ENCODE measurements around the gene ZNF273. TPM values are rescaled to one million over a fixed set of nuclear protein-coding genes. Genes with fewer than 3 reads are reported as not detected.

The ZNF273 gene
- total and polyA plus RNA-seq, 10 of the 15 experiments (the other 5 are each of a cell fraction or from before 2014, with no cell fraction given): 4.8 to 12.3 (median 7.8) TPM

GRCh38 chr7:64876792-64877713 lies 26.0 kb upstream of the ZNF273 start:
- Histone ChIP-seq H3K4me1 (ENCODE audit: control insufficient read depth, insufficient read depth, low read length) (no peaks in the 10 kb centered on the region), H3K9ac (ENCODE audit: control insufficient read depth, insufficient read depth, low read length) (no peak overlapping the region), H3K4me3 (no peak overlapping the region), H3K27ac (ENCODE audit: control insufficient read depth, insufficient read depth) (no peak overlapping the region), H3K27me3 (replicated peaks in 1 of 2; ENCODE audit: control insufficient read depth in 2 of 2, insufficient read depth in 2 of 2, low read length in 1 of 2) (no peaks in the 10 kb centered on the region), H3K36me3 (ENCODE audit: control insufficient read depth in 2 of 2, insufficient read depth in 2 of 2, low read length in 1 of 2) (no peaks in the 10 kb centered on the region), H4K20me1 (ENCODE audit: control insufficient read depth, insufficient read depth) (no peaks in the 10 kb centered on the region), H3K79me2 (ENCODE audit: control insufficient read depth, insufficient read depth, low read length) (no peaks in the 10 kb centered on the region), H3K9me3 (replicated peaks; ENCODE audit: control insufficient read depth, insufficient read depth, low read length) (peaks cover 6% of the 10 kb centered on the region; the same call in 2 of the 3 replicates), H3K4me2 (ENCODE audit: control insufficient read depth, insufficient read depth) (no peak overlapping the region), H2AFZ (ENCODE audit: control insufficient read depth, low read depth, low read length) (no peak overlapping the region)
- FAIRE-seq (no peak), ATAC-seq (no peak), DNase-seq (ENCODE audit: low read depth, low spot score) (no peak)
- RAD21 ChIA-PET (ENCODE audit: unreplicated experiment): no interaction called here
- POLR2A ChIA-PET: no interaction called here
- intact Hi-C loops (cut with micrococcal nuclease; ENCODE audit: unreplicated experiment): no loop called here
- in situ Hi-C loops (cut with MboI): no loop called here
- SMC1A ChIA-PET (ENCODE audit: uncharacterized antibody, unreplicated experiment): no interaction called here
- WGBS (ENCODE audit: insufficient coverage, insufficient replicate concordance, low lambda C conversion rate, missing lambda C conversion rate): 21% methylated on average over 39 of the region's 39 CpGs
- no TSS peak for BruUV-seq (replicated peaks)
- CTCF ChIA-PET: no interaction called here
- TF ChIP-seq CUX1 (IDR thresholded peaks at IDR 0.05; ENCODE audit: insufficient replicate concordance, low read depth, low read length): no peak
- no peak for TF ChIP-seq LARP7 (IDR thresholded peaks at IDR 0.05)
- TF ChIP-seq CHD1 (IDR thresholded peaks at IDR 0.05; ENCODE audit: low read depth, low read length): no peak
- no peak for TF ChIP-seq HSF1 (IDR thresholded peaks at IDR 0.05; ENCODE audit: low read depth, low read length)
- no peak for TF ChIP-seq SMAD1 (IDR thresholded peaks at IDR 0.05; ENCODE audit: low read depth, partially characterized antibody)
- TF ChIP-seq CHD2 (IDR thresholded peaks at IDR 0.05; ENCODE audit: borderline replicate concordance, low read depth, low read length): no peak
- no peak for TF ChIP-seq IKZF2 (IDR thresholded peaks at IDR 0.05)
- TF ChIP-seq RELA (IDR thresholded peaks at IDR 0.05; ENCODE audit: borderline replicate concordance, partially characterized antibody): no peak
- TF ChIP-seq WRNIP1 (IDR thresholded peaks at IDR 0.05; ENCODE audit: borderline replicate concordance, low read depth, low read length): no peak
- TF ChIP-seq HDAC6 (IDR thresholded peaks at IDR 0.05; ENCODE audit: unreplicated experiment): no peak
- no peak for TF ChIP-seq PAX8 (IDR thresholded peaks at IDR 0.05)
- TF ChIP-seq GABPA (IDR thresholded peaks at IDR 0.05; ENCODE audit: low read depth): no peak
- TF ChIP-seq NR2C2 (IDR thresholded peaks at IDR 0.05; ENCODE audit: borderline replicate concordance, control insufficient read depth, insufficient read length, low read depth): no peak
- TF ChIP-seq NFYA (IDR thresholded peaks at IDR 0.05; ENCODE audit: borderline replicate concordance, low read depth, low read length): no peak
- no peak for TF ChIP-seq RCOR1 (conservative IDR thresholded peaks at IDR 0.05; ENCODE audit: low read depth, low read length)
- no peak for TF ChIP-seq SUPT20H (IDR thresholded peaks at IDR 0.05; ENCODE audit: borderline replicate concordance, control insufficient read depth, low read depth, low read length)
- no peak for TF ChIP-seq ZNF217 (IDR thresholded peaks at IDR 0.05)
- no peak for TF ChIP-seq PML (IDR thresholded peaks at IDR 0.05; ENCODE audit: low read length)
